HCT116 (cell line): Measurements from ENCODE around the gene WBP1L. TPM values are rescaled to one million over a fixed set of nuclear protein-coding genes. Genes with fewer than 3 reads are reported as not detected.

Source experiments
- ATAC-seq: fragments of 200-7000 bp; cut with Tn5 transposase; 2 replicates; pipeline ENCODE4 v1.9.1; 2020; ENCODE audit warnings: mild to moderate bottlenecking, moderate library complexity
- BruUV-seq: library from RNA; stranded (reverse); fragments of 400-500 nt; replicated peaks from 2 replicates; lab custom pipeline; 2021; lab: Mats Ljungman, UMichigan
- CTCF ChIA-PET: fragments of 300-600 bp; sonication (Branson Sonifier 250); formaldehyde crosslinking; loops from one replicate; lab custom pipeline; 2021; ENCODE audit warnings: antibody characterized with exemption; lab: Charles Lee
- POLR2A ChIA-PET: fragments of 300-600, 350-600 bp; sonication (Branson Sonifier 250); formaldehyde crosslinking; loops from one replicate; lab custom pipeline; 2021; ENCODE audit warnings: antibody characterized with exemption; lab: Charles Lee
- RAD21 ChIA-PET, 2 experiments: fragments of 300-600 bp; sonication (Branson Sonifier 250); formaldehyde crosslinking; loops; one replicate each; lab custom pipeline; 2023; ENCODE audit warnings: low total read pairs in 2 of 2; ENCODE audit not compliant: uncharacterized antibody in 2 of 2, unreplicated experiment in 2 of 2, low non-redundant PET in 1 of 2; lab: Charles Lee
- DNase-seq: peaks from one replicate; pipeline ENCODE4 v3.0.0-alpha.2; 2010; ENCODE audit warnings: low read depth, low spot score
- H2AFZ ChIP-seq: fragments of 200-600 bp; shearing (Covaris generic), sonication (generic); 2 replicates; pipeline ENCODE4 v1.6.1; 2017; ENCODE audit warnings: low read depth, mixed run types, mixed read lengths, antibody characterized with exemption, low read length; ENCODE audit not compliant: poor library complexity, severe bottlenecking
- H3K27ac ChIP-seq: 2 replicates; pipeline ENCODE4 v1.5.1; 2012; ENCODE audit warnings: low read depth, low read length
- H3K27me3 ChIP-seq: fragments of 200-600 bp; sonication (generic); 2 replicates; pipeline ENCODE4 v1.6.1; 2016; ENCODE audit warnings: mixed run types, low read length, mixed read lengths; ENCODE audit not compliant: insufficient read depth
- H3K36me3 ChIP-seq, 2 experiments: fragments of 200-500 bp in 1 of 2; fragments of 200-600 bp in 1 of 2; sonication (Bioruptor generic) in 1 of 2; sonication (generic) in 1 of 2; 2 replicates each; pipeline versions ENCODE4 v1.5.1 to v1.6.1; 2014 to 2016; ENCODE audit warnings: low read length in 2 of 2, inconsistent platforms in 1 of 2, mixed read lengths in 1 of 2, mixed run types in 1 of 2; ENCODE audit not compliant: insufficient read depth in 2 of 2, control insufficient read depth in 1 of 2
- H3K4me1 ChIP-seq, 2 experiments: fragments of 200-600 bp in 1 of 2; sonication (generic) in 1 of 2; 2 replicates each; pipeline versions ENCODE4 v1.5.1 to v1.6.1; 2012 to 2017; ENCODE audit warnings: low read length in 2 of 2, inconsistent platforms in 1 of 2, mild to moderate bottlenecking in 1 of 2, mixed read lengths in 1 of 2, mixed run types in 1 of 2, moderate library complexity in 1 of 2; ENCODE audit not compliant: insufficient read depth in 2 of 2, control insufficient read depth in 1 of 2
- H3K4me2 ChIP-seq: fragments of 200-600 bp; sonication (generic); 2 replicates; pipeline ENCODE4 v1.6.1; 2017; ENCODE audit warnings: mixed run types, low read length, mixed read lengths
- H3K4me3 ChIP-seq, 2 experiments: fragments of 200-600 bp in 1 of 2; sonication (generic) in 1 of 2; replicated peaks in 1 of 2; 2 replicates each; pipeline ENCODE4 v1.5.1; 2011 to 2016; ENCODE audit warnings: low read length in 2 of 2, control low read depth in 1 of 2, low read depth in 1 of 2, mild to moderate bottlenecking in 1 of 2, mixed read lengths in 1 of 2, mixed run types in 1 of 2
- H3K79me2 ChIP-seq: fragments of 200-600 bp; sonication (generic); 2 replicates; pipeline ENCODE4 v1.6.1; 2017; ENCODE audit warnings: mild to moderate bottlenecking, mixed run types, low read length, moderate library complexity, mixed read lengths; ENCODE audit not compliant: insufficient read depth
- H3K9ac ChIP-seq: fragments of 200-600 bp; sonication (generic); 2 replicates; pipeline ENCODE4 v1.6.1; 2016; ENCODE audit warnings: low read length, mixed read lengths
- H3K9me2 ChIP-seq: fragments of 200-600 bp; sonication (generic), shearing (Covaris generic); 2 replicates; pipeline ENCODE4 v1.6.1; 2017; ENCODE audit warnings: mixed run types, mild to moderate bottlenecking, moderate library complexity; ENCODE audit not compliant: insufficient read depth
- H3K9me3 ChIP-seq, 2 experiments: fragments of 200-500 bp in 1 of 2; fragments of 200-600 bp in 1 of 2; sonication (Bioruptor generic) in 1 of 2; sonication (generic) in 1 of 2; 2 replicates each; pipeline ENCODE4 v1.6.1; 2014 to 2017; ENCODE audit warnings: low read length in 2 of 2, mixed read lengths in 2 of 2, inconsistent platforms in 1 of 2, low read depth in 1 of 2, mild to moderate bottlenecking in 1 of 2, mixed run types in 1 of 2, moderate library complexity in 1 of 2; ENCODE audit not compliant: control insufficient read depth in 1 of 2, insufficient read depth in 1 of 2
- H4K20me1 ChIP-seq: fragments of 200-600 bp; sonication (generic), shearing (Covaris generic); 2 replicates; pipeline ENCODE4 v1.6.1; 2017; ENCODE audit warnings: mixed run types, mild to moderate bottlenecking, moderate library complexity; ENCODE audit not compliant: insufficient read depth
- CBX3 ChIP-seq: IDR thresholded peaks from 2 replicates; pipeline ENCODE4 v1.6.1; 2012; ENCODE audit warnings: low read depth
- EGR1 ChIP-seq: IDR thresholded peaks from 2 replicates; pipeline ENCODE4 v1.6.1; 2012; ENCODE audit warnings: low read depth
- EZH2 ChIP-seq: fragments of 200-600 bp; sonication (generic); IDR thresholded peaks from 2 replicates; pipeline ENCODE4 v1.6.1; 2017; ENCODE audit warnings: antibody characterized with exemption, mixed run types
- EZH2phosphoT487 ChIP-seq: fragments of 200-600 bp; IDR thresholded peaks from 2 replicates; pipeline ENCODE4 v1.6.1; 2018; ENCODE audit warnings: antibody characterized with exemption, borderline replicate concordance
- FOSL1 ChIP-seq: IDR thresholded peaks from 2 replicates; pipeline ENCODE4 v1.6.1; 2012; ENCODE audit warnings: low read depth
- POLR2A ChIP-seq: IDR thresholded peaks from 2 replicates; pipeline ENCODE4 v1.7.0; 2011; ENCODE audit warnings: borderline replicate concordance; ENCODE audit not compliant: insufficient read depth, insufficient read length; ENCODE audit errors: extremely low read depth
- POLR2AphosphoS5 ChIP-seq: IDR thresholded peaks from 2 replicates; pipeline ENCODE4 v1.6.1; 2011; ENCODE audit warnings: mild to moderate bottlenecking, low read depth, low read length, moderate library complexity
- RAD21 ChIP-seq: IDR thresholded peaks from 2 replicates; pipeline ENCODE4 v1.6.1; 2012; ENCODE audit warnings: low read depth, mild to moderate bottlenecking
- SP1 ChIP-seq: IDR thresholded peaks from 2 replicates; pipeline ENCODE4 v1.6.1; 2012; ENCODE audit warnings: low read depth
- TCF7L2 ChIP-seq: IDR thresholded peaks from 2 replicates; pipeline ENCODE4 v1.7.0; 2011; ENCODE audit warnings: borderline replicate concordance, inconsistent platforms; ENCODE audit not compliant: insufficient read depth, insufficient read length; ENCODE audit errors: extremely low read depth
- YY1 ChIP-seq: IDR thresholded peaks from 2 replicates; pipeline ENCODE4 v1.6.1; 2011; ENCODE audit warnings: low read length, low read depth, moderate library complexity, mild to moderate bottlenecking; ENCODE audit not compliant: insufficient replicate concordance; ENCODE audit errors: extremely low read depth
- ZFX ChIP-seq: fragments of 450-650 bp; IDR thresholded peaks from 2 replicates; pipeline ENCODE4 v1.6.1; 2017
- ZNF274 ChIP-seq: fragments of 200-500 bp; sonication (Bioruptor generic); IDR thresholded peaks from 2 replicates; pipeline ENCODE4 v1.6.1; 2014; ENCODE audit warnings: mild to moderate bottlenecking, low read depth, low read length, inconsistent platforms
- intact Hi-C: fragments of 100-400 bp; cut with micrococcal nuclease; formaldehyde crosslinking; loops from 2 replicates; pipeline ENCODE4 v1.10.0; 2022
- total RNA-seq: library from RNA; stranded (reverse); gene quantifications from one replicate; pipeline ENCODE4 v1.2.1, GENCODE V29; 2021; ENCODE audit not compliant: unreplicated experiment
- TF ChIP-seq, protein P1 (sequence below): IDR thresholded peaks from 2 replicates; pipeline ENCODE4 v1.6.1; 2012
- TF ChIP-seq, protein P2 (sequence below): IDR thresholded peaks from 2 replicates; pipeline ENCODE4 v1.6.1; 2012
- TF ChIP-seq, protein P3 (sequence below), 3 experiments: fragments of 200-600 bp in 1 of 3; sonication (generic) in 1 of 3; IDR thresholded peaks in 2 of 3; conservative IDR thresholded peaks in 1 of 3; 2 replicates each; pipeline ENCODE4 v1.5.1; 2012 to 2017; ENCODE audit warnings: low read depth in 2 of 3, low read length in 2 of 3, antibody characterized with exemption in 1 of 3, borderline replicate concordance in 1 of 3, control low read depth in 1 of 3, mild to moderate bottlenecking in 1 of 3, mixed read lengths in 1 of 3, mixed run types in 1 of 3, moderate library complexity in 1 of 3; ENCODE audit not compliant: insufficient read depth in 1 of 3
- TF ChIP-seq, protein P4 (sequence below): IDR thresholded peaks from 2 replicates; pipeline ENCODE4 v1.6.1; 2011; ENCODE audit warnings: mild to moderate bottlenecking, low read length, moderate library complexity; ENCODE audit not compliant: insufficient replicate concordance; ENCODE audit errors: extremely low read depth

WBP1L gene
- total RNA-seq, 1 experiment from 2014 or later = 25.2 TPM

DNA sequence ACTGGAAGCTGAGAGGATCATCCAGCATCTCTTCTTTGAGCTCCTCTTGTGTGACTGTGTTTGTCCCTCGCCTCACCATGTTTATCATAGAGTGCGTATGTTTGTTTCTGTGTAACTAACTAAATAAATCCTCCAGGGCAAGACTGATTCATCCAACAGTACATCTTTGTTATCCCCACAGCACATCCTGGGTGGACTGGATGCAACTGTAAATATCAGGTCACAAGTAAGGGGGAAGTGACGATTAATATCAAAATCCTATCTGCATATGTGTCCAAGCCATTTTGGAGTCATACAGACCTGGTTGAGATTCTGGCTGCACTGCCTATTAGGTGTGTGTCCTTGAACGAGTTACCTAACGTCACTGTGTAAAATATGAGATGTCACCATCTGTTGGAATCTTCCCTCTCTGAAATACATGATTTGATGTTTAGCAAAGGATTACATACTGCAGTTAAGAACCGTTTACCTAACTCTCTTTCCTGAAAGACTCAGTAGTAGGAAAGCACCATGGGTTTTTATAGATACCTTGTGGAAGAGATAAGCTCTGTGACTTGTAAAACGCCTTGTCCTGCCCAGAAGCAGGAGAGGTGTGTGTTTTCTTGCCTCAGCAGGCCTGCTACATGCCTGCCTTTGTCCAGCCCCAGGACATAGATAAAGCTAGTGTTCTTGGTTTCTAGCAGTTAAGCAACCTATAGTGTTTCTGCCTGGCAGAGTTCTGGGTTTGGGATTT, 25.8 kb downstream of the WBP1L start:
- Histone ChIP-seq H4K20me1 (no peaks in the 10 kb centered on the region), H3K4me1 (peaks cover 0 to 7% of the 10 kb centered on the region in 2 experiments; a peak in 1 of 4 replicates), H3K27me3 (no peaks in the 10 kb centered on the region), H3K9me3 (no peaks in the 10 kb centered on the region), H3K4me3 (no peak overlapping the region), H2AFZ (no peak overlapping the region), H3K4me2 (no peak overlapping the region), H3K27ac (no peak overlapping the region), H3K9ac (no peak overlapping the region), H3K9me2 (no peaks in the 10 kb centered on the region), H3K79me2 (no peaks in the 10 kb centered on the region), H3K36me3 (no peaks in the 10 kb centered on the region)
- intact Hi-C loops = no loop called here
- no TSS peak for BruUV-seq
- TF ChIP-seq SP1 (no peak), TCF7L2 (no peak), POLR2AphosphoS5 (no peak), ZFX (no peak), ZNF274 (no peak), YY1 (no peak), EZH2phosphoT487 (no peak), POLR2A (no peak), RAD21 (no peak), FOSL1 (no peak), CBX3 (no peak), EGR1 (no peak), EZH2 (no peak)
- TF ChIP-seq, protein P1, sequence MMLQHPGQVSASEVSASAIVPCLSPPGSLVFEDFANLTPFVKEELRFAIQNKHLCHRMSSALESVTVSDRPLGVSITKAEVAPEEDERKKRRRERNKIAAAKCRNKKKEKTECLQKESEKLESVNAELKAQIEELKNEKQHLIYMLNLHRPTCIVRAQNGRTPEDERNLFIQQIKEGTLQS = no peak
- TF ChIP-seq, protein P2, sequence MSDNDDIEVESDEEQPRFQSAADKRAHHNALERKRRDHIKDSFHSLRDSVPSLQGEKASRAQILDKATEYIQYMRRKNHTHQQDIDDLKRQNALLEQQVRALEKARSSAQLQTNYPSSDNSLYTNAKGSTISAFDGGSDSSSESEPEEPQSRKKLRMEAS = no peak
- TF ChIP-seq, protein P3, sequence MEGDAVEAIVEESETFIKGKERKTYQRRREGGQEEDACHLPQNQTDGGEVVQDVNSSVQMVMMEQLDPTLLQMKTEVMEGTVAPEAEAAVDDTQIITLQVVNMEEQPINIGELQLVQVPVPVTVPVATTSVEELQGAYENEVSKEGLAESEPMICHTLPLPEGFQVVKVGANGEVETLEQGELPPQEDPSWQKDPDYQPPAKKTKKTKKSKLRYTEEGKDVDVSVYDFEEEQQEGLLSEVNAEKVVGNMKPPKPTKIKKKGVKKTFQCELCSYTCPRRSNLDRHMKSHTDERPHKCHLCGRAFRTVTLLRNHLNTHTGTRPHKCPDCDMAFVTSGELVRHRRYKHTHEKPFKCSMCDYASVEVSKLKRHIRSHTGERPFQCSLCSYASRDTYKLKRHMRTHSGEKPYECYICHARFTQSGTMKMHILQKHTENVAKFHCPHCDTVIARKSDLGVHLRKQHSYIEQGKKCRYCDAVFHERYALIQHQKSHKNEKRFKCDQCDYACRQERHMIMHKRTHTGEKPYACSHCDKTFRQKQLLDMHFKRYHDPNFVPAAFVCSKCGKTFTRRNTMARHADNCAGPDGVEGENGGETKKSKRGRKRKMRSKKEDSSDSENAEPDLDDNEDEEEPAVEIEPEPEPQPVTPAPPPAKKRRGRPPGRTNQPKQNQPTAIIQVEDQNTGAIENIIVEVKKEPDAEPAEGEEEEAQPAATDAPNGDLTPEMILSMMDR (IDR thresholded peaks at IDR 0.05 in 2 of 3, conservative IDR thresholded peaks at IDR 0.05 in 1 of 3; ENCODE audit: borderline replicate concordance in 1 of 3, insufficient read depth in 1 of 3, low read depth in 2 of 3, low read length in 2 of 3) = no peak
- TF ChIP-seq, protein P4, sequence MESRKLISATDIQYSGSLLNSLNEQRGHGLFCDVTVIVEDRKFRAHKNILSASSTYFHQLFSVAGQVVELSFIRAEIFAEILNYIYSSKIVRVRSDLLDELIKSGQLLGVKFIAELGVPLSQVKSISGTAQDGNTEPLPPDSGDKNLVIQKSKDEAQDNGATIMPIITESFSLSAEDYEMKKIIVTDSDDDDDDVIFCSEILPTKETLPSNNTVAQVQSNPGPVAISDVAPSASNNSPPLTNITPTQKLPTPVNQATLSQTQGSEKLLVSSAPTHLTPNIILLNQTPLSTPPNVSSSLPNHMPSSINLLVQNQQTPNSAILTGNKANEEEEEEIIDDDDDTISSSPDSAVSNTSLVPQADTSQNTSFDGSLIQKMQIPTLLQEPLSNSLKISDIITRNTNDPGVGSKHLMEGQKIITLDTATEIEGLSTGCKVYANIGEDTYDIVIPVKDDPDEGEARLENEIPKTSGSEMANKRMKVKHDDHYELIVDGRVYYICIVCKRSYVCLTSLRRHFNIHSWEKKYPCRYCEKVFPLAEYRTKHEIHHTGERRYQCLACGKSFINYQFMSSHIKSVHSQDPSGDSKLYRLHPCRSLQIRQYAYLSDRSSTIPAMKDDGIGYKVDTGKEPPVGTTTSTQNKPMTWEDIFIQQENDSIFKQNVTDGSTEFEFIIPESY = no peak
- DNase-seq (no peak), ATAC-seq (no peak)
- RAD21 ChIA-PET = no interaction called here
- CTCF ChIA-PET = no interaction called here
- POLR2A ChIA-PET = no interaction called here
